Renal cortical epithelial cell (primary cell): ENCODE results near the gene AGAP3. TPM values are rescaled to one million over a fixed set of nuclear protein-coding genes. Genes with fewer than 3 reads are reported as not detected.

Source experiments
- DNase-seq: peaks from one replicate; pipeline ENCODE4 v3.0.0-alpha.2; 2011; ENCODE audit warnings: low read depth
- total RNA-seq: library from RNA; depleted of rRNA; stranded (reverse); fragments of >200 nt; gene quantifications from 2 replicates; pipeline ENCODE4 v1.2.3, GENCODE V29; 2014

The AGAP3 gene
- total RNA-seq, 1 donor from 2014 or later, result 41.2 TPM

DNA sequence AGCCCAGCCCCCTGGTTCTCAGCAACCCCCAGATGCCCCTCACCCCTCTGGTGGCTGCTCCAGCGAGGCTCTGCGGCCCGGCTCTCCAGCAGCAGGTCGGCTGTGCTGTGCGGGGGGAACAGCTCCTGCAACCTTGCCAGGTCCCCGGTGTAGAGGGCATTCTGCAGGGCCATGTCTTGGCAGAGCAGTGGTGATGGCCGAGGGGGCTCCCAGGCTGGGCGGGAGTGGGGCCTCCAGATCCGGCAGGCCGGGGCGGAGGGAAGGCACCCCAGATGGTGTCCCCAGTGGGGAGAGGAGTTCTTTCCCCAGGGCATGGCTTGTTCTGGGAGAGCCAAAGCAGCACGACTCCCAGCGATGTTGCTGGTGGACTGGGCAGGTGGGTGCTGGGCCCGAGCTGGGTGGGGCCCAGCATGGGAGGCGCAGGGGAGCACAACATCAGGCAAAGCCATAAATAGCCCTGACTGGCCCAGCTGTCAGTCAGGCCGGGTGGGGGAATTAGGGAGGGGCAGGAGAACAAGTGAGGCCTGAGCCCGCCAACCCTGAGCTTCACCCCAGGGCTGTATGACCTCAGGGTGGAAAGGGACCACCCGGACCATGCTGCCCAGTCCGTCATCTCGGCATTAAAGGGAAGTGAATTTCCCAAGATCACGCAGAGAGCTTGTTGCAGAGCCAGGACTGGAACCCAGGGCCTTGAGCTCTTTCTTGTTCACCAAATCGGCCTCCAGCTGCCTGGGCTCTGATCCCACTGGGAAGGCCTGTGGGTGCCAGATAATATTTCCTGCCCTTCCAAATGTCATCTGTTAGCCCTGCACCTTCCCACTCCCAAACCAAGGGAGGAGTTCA is 101.4 kb downstream of the AGAP3 start:
- no peak for DNase-seq

DNA sequence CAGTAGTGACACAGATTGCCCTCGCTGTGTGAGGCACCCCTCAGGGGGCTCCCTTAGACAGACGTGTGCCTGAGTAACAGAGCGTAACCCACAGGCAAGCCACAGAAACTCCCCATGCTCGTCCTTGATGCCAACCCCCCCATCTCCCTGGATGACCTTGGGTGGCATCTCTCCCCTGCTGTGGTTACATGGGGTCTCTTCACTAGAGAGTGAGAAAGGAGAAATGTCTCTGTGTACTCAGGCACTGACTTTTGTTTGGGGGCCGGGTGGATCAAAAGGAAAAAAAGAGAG is 101.9 kb downstream of the AGAP3 start:
- no peak for DNase-seq

- DNase-seq, result no peak
Observed at GRCh38 chr7:151189038-151189437, 102.8 kb downstream of the AGAP3 start.

DNA sequence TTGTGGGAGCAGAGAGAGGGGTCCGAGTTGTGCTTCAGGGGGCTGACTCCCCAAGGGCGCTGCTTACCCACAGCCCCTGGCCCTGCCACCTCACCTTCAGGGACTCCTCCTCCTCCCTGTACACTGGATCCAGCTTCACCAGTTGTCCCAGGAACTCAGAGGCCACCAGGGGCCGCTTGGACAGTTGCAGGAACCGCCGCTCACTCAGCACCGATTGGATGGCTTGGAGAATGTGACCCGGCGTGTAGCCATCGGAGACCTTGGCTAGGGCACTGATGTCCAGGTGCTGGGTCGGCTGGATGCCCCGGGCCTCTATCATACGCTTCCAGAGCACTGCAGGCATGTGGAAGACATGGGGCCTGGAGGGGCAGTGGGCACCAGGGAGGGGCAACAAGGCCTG is 105.3 kb downstream of the AGAP3 start:
- no peak for DNase-seq

DNA sequence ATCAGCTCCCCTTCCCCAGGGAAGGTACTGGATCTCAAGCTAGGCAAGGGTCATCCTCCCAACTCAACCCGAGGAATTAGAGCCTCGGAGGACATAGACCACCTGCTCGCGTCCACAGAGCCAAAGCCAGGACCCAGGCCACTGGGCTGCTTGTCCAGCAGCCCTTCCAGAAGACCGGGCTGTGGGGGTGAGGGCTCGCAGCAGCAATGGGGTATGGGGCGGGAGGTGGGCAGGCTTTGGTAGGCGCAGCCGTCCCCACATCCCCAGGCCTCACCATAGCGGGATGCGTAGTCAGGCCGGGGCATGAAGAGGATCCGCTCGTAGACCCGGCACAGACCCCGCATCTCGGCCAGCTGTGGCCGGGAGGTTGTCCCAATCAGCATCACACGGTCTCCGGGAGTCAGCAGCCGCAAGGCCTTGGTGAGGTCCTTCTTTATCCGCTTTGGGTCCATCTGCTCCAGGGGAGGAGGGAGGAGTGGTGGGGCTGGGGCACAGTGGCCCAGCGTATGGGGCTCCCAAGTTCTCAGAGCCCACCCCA is 105.8 kb downstream of the AGAP3 start:
- no peak for DNase-seq

DNA sequence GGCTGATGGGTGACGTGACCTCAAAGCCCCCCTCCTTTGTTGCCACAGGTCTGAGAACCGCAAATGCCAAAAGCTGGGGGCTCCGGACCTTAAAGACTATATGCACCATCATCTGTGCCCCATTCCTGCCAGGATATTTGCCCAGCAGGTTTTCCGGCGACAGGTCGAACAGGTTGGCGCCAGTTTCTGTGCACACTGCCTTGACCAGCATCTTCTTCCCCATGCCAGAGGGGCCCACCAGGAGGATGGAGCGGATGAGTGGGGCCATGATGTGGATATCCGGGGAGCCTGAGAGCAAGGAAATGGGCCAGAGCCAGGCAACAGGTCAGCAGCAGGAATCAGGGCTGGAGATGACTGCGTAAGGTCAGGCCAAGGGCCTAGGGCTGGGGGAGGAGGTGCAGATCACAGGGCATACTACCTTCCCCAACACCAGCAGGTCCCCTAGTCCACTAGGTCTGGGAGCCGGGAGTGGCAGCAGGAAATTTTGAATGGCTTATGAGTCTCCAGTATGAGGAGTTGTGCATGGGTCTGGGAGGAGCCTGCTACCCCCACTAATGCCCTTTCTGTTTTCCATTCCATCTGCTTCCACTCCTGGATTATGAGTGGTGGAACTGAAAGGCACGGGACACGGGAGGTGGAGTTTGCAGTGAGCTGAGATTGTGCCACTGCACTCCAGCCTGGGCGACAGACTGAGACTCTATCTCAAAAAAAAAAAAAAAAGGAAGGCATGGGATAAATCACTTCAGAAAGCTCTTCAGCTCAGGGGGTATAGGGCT is 107.1 kb downstream of the AGAP3 start:
- DNase-seq, result no peak

Other genes with a start within 250 kb of the AGAP3 start
- gene AOC1, start 234.0 kb upstream of the AGAP3 start, total RNA-seq, result 6.1 and 6.4 TPM in 2 replicates
- gene KCNH2, start 108.2 kb upstream of the AGAP3 start, total RNA-seq, result 1.2 and 2.3 TPM in 2 replicates
- gene NOS3, start 95.5 kb upstream of the AGAP3 start, total RNA-seq, result 0.15 and 0.35 TPM in 2 replicates
- gene ATG9B, start 62.0 kb upstream of the AGAP3 start, total RNA-seq, result 0.10 TPM in 1 of 2 replicates, not detected in the other
- gene ABCB8, start 58.0 kb upstream of the AGAP3 start, total RNA-seq, result 31.0 and 43.4 TPM in 2 replicates
- 0.15 TPM in 1 of 2 replicates, not detected in the other for gene ASIC3, start 37.9 kb upstream of the AGAP3 start, total RNA-seq
- gene CDK5, start 28.6 kb upstream of the AGAP3 start, total RNA-seq, result 14.8 and 16.8 TPM in 2 replicates
- 92.4 and 137 TPM in 2 replicates for gene SLC4A2, start 26.9 kb upstream of the AGAP3 start, total RNA-seq
- 59.3 and 63.7 TPM in 2 replicates for gene FASTK, start 5.7 kb upstream of the AGAP3 start, total RNA-seq
- 34.9 and 41.5 TPM in 2 replicates for gene TMUB1, start 3.0 kb upstream of the AGAP3 start, total RNA-seq
- not detected in 2 replicates for gene GBX1, start 81.2 kb downstream of the AGAP3 start, total RNA-seq
- not detected in 2 replicates for gene ASB10, start 100.8 kb downstream of the AGAP3 start, total RNA-seq
- not detected in 2 replicates for gene H2BK1, start 124.0 kb downstream of the AGAP3 start, total RNA-seq
- 80.6 and 82.7 TPM in 2 replicates for gene ABCF2, start 140.7 kb downstream of the AGAP3 start, total RNA-seq
- gene CHPF2, start 146.0 kb downstream of the AGAP3 start, total RNA-seq, result 49.1 and 65.9 TPM in 2 replicates
- gene SMARCD3, start 162.2 kb downstream of the AGAP3 start, total RNA-seq, result 3.8 and 15.0 TPM in 2 replicates